ENCODE results near the gene ENDOD1.

- no peak for TF ChIP-seq EZH2 (IDR thresholded peaks at IDR 0.05; ENCODE audit: insufficient read depth, poor library complexity, severe bottlenecking)
- no peak for TF ChIP-seq EZH2phosphoT487 (IDR thresholded peaks at IDR 0.05; ENCODE audit: insufficient read depth, low read depth)
Observed at GRCh38 chr11:95058621-95059020, 31.0 kb upstream of the ENDOD1 start.

Measured in GM23248 (cell line).